ENCODE measurements around the gene KNG1.
"Not testable (repeated sequence)": the region's sequence is repeated elsewhere in the genome, so short reads cannot be mapped to it uniquely, and the experiment has no call there.

GRCh38 chr3:186710694-186711093, 6.5 kb upstream of the KNG1 start:
- TF ChIP-seq POLR2AphosphoS5 (IDR thresholded peaks at IDR 0.05; ENCODE audit: low read depth, low read length); POLR2A (IDR thresholded peaks at IDR 0.05; ENCODE audit: low read depth, low read length); SPI1 (IDR thresholded peaks at IDR 0.05; ENCODE audit: low read depth, low read length); PAX5 (IDR thresholded peaks at IDR 0.05; ENCODE audit: insufficient read depth, low read length, severe bottlenecking): not testable (repeated sequence)
